Adrenal gland (tissue), 5 donors: ENCODE measurements around the gene CLEC3B.

ENCODE experiments used
- CTCF ChIP-seq, 6 experiments: fragments of 450-650 bp in 4 of 6; fragments of 200-600 bp in 2 of 6; sonication (generic) in 1 of 6; IDR thresholded peaks; 1 replicate in 5 of 6; 2 replicates in 1 of 6; pipeline versions ENCODE4 v1.5.1 to v1.8.0; 2016 to 2021; ENCODE audit warnings: antibody characterized with exemption in 6 of 6, mild to moderate bottlenecking in 2 of 6, moderate library complexity in 1 of 6
- POLR2A ChIP-seq, 2 donors: fragments of 450-650 bp; IDR thresholded peaks; one replicate each; pipeline ENCODE4 v1.6.1; 2017; ENCODE audit warnings: antibody characterized with exemption in 2 of 2, mild to moderate bottlenecking in 2 of 2, moderate library complexity in 1 of 2
- donor health status: DM: no; HTN: no; CAD: no.

GRCh38 chr3:45078910-45079522 is 52.9 kb downstream of the CLEC3B start:
- TF ChIP-seq CTCF (IDR thresholded peaks at IDR 0.05) (no peak), POLR2A (IDR thresholded peaks at IDR 0.05) (no peak)
